BLaER1 treated with 17β-estradiol and CSF1 and Interleukin-3, amounts not matched to agents 10 nM and 100 nM (cell line): ENCODE results near the gene DHRS7C.

Experiments used
- H3K27ac ChIP-seq, 11 experiments: shearing (Covaris generic); formaldehyde crosslinking; 2 replicates each; pipeline ENCODE4 v1.8.1; 2022
- H3K27me3 ChIP-seq, 11 experiments: shearing (Covaris generic); formaldehyde crosslinking; 2 replicates each; pipeline ENCODE4 v1.8.1; 2022
- H3K36me3 ChIP-seq, 11 experiments: shearing (Covaris generic); formaldehyde crosslinking; 2 replicates each; pipeline ENCODE4 v1.8.1; 2022
- H3K4me1 ChIP-seq, 10 experiments: shearing (Covaris generic); formaldehyde crosslinking; 2 replicates each; pipeline ENCODE4 v1.8.1; 2022
- H3K4me2 ChIP-seq, 11 experiments: shearing (Covaris generic); formaldehyde crosslinking; 2 replicates each; pipeline ENCODE4 v1.8.1; 2022
- H3K4me3 ChIP-seq, 10 experiments: shearing (Covaris generic); formaldehyde crosslinking; 2 replicates each; pipeline ENCODE4 v1.8.1; 2022
- H3K9ac ChIP-seq, 11 experiments: shearing (Covaris generic); formaldehyde crosslinking; 2 replicates each; pipeline ENCODE4 v1.8.1; 2022
- H3K9me3 ChIP-seq, 11 experiments: shearing (Covaris generic); formaldehyde crosslinking; replicated peaks in 1 of 11; 2 replicates each; pipeline ENCODE4 v1.8.1; 2022
- H4K20me1 ChIP-seq, 11 experiments: shearing (Covaris generic); formaldehyde crosslinking; 2 replicates each; pipeline ENCODE4 v1.8.1; 2022
- Cebpa-rat ChIP-seq, 11 experiments: shearing (Covaris generic); IDR thresholded peaks; 2 replicates each; pipeline ENCODE4 v1.8.1; 2022

Gene DHRS7C

GRCh38 chr17:9811537-9811936, 20.1 kb upstream of the DHRS7C start:
- Histone ChIP-seq H3K36me3 (no peaks in the 10 kb centered on the region), H4K20me1 (no peaks in the 10 kb centered on the region), H3K27ac (no peak overlapping the region), H3K27me3 (no peaks in the 10 kb centered on the region), H3K9ac (no peak overlapping the region), H3K9me3 (peaks cover 0 to 13% (median 6%) of the 10 kb centered on the region in 11 experiments; a peak in 7 of 22 replicates), H3K4me1 (peaks cover 0 to 19% (median 6%) of the 10 kb centered on the region in 10 experiments; a peak in 12 of 20 replicates), H3K4me2 (no peak overlapping the region), H3K4me3 (no peak overlapping the region)
- TF ChIP-seq Cebpa-rat (IDR thresholded peaks at IDR 0.05), result no peak

DNA sequence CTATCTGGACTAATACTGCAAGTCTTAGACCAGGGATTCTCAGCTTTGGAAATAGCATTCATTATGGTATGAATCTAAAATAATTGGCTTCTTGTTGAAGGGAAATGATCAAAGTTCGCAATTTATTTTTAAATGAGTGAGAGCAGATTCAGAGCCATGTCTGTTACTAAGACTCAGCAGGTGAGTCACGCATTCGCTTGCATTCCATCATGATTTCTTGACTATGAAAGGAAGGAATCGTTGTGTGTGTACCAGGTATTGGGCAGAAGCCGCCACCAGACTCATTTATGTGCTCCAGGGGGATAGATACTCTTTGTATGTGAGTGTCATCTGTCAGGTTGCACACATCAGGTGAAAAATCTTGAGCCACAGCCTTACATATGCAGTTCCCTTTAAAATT, 19.7 kb upstream of the DHRS7C start:
- Histone ChIP-seq H3K4me2 (0 out of 22 replicates have a peak overlapping the region, but pooled peaks of 1 of the 11 experiments have one; percentile 12), H3K27me3 (no peaks in the 10 kb centered on the region), H3K27ac (no peak overlapping the region), H3K4me1 (peaks cover 0 to 23% (median 8%) of the 10 kb centered on the region in 10 experiments; a peak in 12 of 20 replicates), H3K36me3 (no peaks in the 10 kb centered on the region), H3K9ac (no peak overlapping the region), H3K4me3 (no peak overlapping the region), H4K20me1 (no peaks in the 10 kb centered on the region), H3K9me3 (peaks cover 0 to 13% (median 6%) of the 10 kb centered on the region in 11 experiments; a peak in 7 of 22 replicates)
- no peak for TF ChIP-seq Cebpa-rat (IDR thresholded peaks at IDR 0.05)

- H3K9me3 ChIP-seq, result peaks cover 0 to 13% (median 6%) of the 10 kb centered on the region in 11 experiments; a peak in 7 of 22 replicates
- H4K20me1 ChIP-seq, result no peaks in the 10 kb centered on the region
- H3K27me3 ChIP-seq, result no peaks in the 10 kb centered on the region
- 0 out of 22 replicates have a peak overlapping the region, but pooled peaks of 1 of the 11 experiments have one; percentile 12 for H3K4me2 ChIP-seq
- no peak for TF ChIP-seq Cebpa-rat (IDR thresholded peaks at IDR 0.05)
- no peaks in the 10 kb centered on the region for H3K36me3 ChIP-seq
- no peak overlapping the region for H3K4me3 ChIP-seq
- H3K27ac ChIP-seq, result no peak overlapping the region
- no peak overlapping the region for H3K9ac ChIP-seq
- peaks cover 0 to 26% (median 8%) of the 10 kb centered on the region in 10 experiments; a peak in 12 of 20 replicates for H3K4me1 ChIP-seq
Measured at GRCh38 chr17:9810100-9810949, 18.9 kb upstream of the DHRS7C start.

GRCh38 chr17:9809409-9809808, 18.0 kb upstream of the DHRS7C start:
- Histone ChIP-seq H3K36me3 (no peaks in the 10 kb centered on the region), H3K9ac (no peak overlapping the region), H3K4me2 (no peak overlapping the region)

GRCh38 chr17:9806699-9807098, 15.3 kb upstream of the DHRS7C start:
- H3K36me3 ChIP-seq, result no peaks in the 10 kb centered on the region

More at GRCh38 chr17:9809409-9809808, 18.0 kb upstream of the DHRS7C start:
- peaks cover 0 to 15% (median 6%) of the 10 kb centered on the region in 11 experiments; a peak in 9 of 22 replicates for H3K9me3 ChIP-seq
- H3K4me1 ChIP-seq, result peaks cover 0 to 26% (median 8%) of the 10 kb centered on the region in 10 experiments; a peak in 12 of 20 replicates
- H4K20me1 ChIP-seq, result no peaks in the 10 kb centered on the region
- H3K27ac ChIP-seq, result no peak overlapping the region
- no peak overlapping the region for H3K4me3 ChIP-seq
- H3K27me3 ChIP-seq, result no peaks in the 10 kb centered on the region
- no peak for TF ChIP-seq Cebpa-rat (IDR thresholded peaks at IDR 0.05)

DNA sequence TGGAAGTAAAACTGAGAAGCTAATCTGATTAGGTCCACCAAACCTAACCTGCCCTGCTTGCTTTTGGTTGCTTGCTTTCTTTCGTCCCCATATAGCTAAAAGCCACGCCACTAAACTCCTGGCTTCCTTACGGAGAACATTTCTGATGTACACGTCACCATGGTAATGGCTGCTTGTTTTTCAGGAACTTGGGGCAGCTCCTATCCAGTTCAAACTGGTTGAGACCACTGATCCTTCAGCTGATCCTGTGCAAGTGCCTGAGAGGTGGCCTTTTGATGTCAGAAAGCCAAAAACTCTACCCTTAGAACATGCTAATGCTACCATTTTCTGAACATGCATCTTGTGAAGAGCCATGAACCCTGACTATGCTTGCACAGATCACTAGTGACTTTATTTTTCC, 14.4 kb upstream of the DHRS7C start:
- Histone ChIP-seq H3K9me3 (peaks cover 0 to 18% (median 6%) of the 10 kb centered on the region in 11 experiments; a peak in 9 of 22 replicates), H3K27me3 (no peaks in the 10 kb centered on the region), H3K27ac (no peak overlapping the region), H3K4me3 (no peak overlapping the region), H3K4me2 (peak overlapping the region in 1 of 11 experiments; percentile 64; a peak in 2 of 22 replicates), H4K20me1 (no peaks in the 10 kb centered on the region), H3K9ac (no peak overlapping the region), H3K4me1 (peaks cover 0 to 21% (median 8%) of the 10 kb centered on the region in 10 experiments; a peak in 12 of 20 replicates), H3K36me3 (no peaks in the 10 kb centered on the region)
- TF ChIP-seq Cebpa-rat (IDR thresholded peaks at IDR 0.05), result no peak

More at GRCh38 chr17:9806699-9807098, 15.3 kb upstream of the DHRS7C start:
- H3K9ac ChIP-seq, result no peak overlapping the region
- H3K4me2 ChIP-seq, result peak overlapping the region in 8 of 11 experiments; percentile 1 to 64 (median 52); a peak in 15 of 22 replicates
- no peak overlapping the region for H3K27ac ChIP-seq
- no peaks in the 10 kb centered on the region for H3K27me3 ChIP-seq
- H4K20me1 ChIP-seq, result no peaks in the 10 kb centered on the region
- H3K9me3 ChIP-seq, result peaks cover 0 to 18% (median 6%) of the 10 kb centered on the region in 11 experiments; a peak in 9 of 22 replicates
- H3K4me3 ChIP-seq, result no peak overlapping the region
- TF ChIP-seq Cebpa-rat (IDR thresholded peaks at IDR 0.05), result no peak
- peaks cover 0 to 26% (median 8%) of the 10 kb centered on the region in 10 experiments; a peak in 12 of 20 replicates for H3K4me1 ChIP-seq

DNA sequence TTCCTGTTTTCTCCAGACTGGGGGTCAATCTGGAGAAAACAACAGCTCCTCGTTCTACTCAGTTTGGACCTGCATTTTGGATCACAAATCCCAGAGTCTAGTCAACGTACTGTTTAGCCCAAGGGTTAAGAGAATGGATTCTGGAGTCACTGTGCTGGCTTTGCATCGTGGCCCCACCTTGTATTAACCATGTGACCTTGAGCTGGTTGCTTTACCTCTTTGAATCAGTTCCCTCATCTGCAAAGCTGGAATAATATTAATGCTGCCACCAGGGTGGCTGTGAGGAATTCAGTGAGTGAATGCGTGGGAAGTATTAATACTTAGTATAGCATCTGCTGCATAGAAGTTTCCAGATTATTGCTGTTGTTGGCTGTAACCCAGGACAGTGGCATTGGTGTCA, 11.3 kb upstream of the DHRS7C start:
- no peak for TF ChIP-seq Cebpa-rat (IDR thresholded peaks at IDR 0.05)
- H3K9ac ChIP-seq, result no peak overlapping the region
- no peak overlapping the region for H3K4me2 ChIP-seq
- H4K20me1 ChIP-seq, result no peaks in the 10 kb centered on the region
- no peaks in the 10 kb centered on the region for H3K27me3 ChIP-seq
- H3K4me1 ChIP-seq, result peaks cover 0 to 17% (median 8%) of the 10 kb centered on the region in 10 experiments; a peak in 12 of 20 replicates
- H3K27ac ChIP-seq, result no peak overlapping the region
- peaks cover 0 to 8% (median 0%) of the 10 kb centered on the region in 11 experiments; a peak in 4 of 22 replicates for H3K9me3 ChIP-seq
- no peak overlapping the region for H3K4me3 ChIP-seq
- H3K36me3 ChIP-seq, result no peaks in the 10 kb centered on the region

- H3K4me2 ChIP-seq, result no peak overlapping the region
- H4K20me1 ChIP-seq, result no peaks in the 10 kb centered on the region
- TF ChIP-seq Cebpa-rat (IDR thresholded peaks at IDR 0.05), result no peak
- no peak overlapping the region for H3K9ac ChIP-seq
- H3K36me3 ChIP-seq, result no peaks in the 10 kb centered on the region
- H3K27me3 ChIP-seq, result no peaks in the 10 kb centered on the region
- peaks cover 0 to 15% (median 8%) of the 10 kb centered on the region in 10 experiments; a peak in 12 of 20 replicates for H3K4me1 ChIP-seq
- peaks cover 0 to 8% (median 0%) of the 10 kb centered on the region in 11 experiments; a peak in 4 of 22 replicates for H3K9me3 ChIP-seq
- H3K4me3 ChIP-seq, result no peak overlapping the region
- no peak overlapping the region for H3K27ac ChIP-seq
Measured at GRCh38 chr17:9802294-9802693, 10.9 kb upstream of the DHRS7C start.

DNA sequence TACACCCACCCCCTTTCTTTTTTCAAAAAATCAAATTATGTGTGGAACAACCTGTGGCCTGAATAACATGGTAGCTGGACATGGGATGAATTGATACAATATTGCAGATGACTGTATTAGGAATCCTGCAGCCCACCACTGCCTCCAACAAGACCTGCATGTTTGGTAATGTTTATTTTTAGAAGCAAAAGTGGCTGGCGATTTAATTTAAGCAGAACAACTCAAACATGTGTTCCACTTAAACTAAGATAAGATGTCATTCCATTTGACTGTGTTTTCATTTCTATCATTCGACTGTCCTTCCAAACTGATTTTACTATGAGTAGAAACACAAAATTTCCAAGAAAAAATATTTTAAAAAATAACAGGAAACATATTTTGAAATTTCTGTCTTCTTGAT, 10.1 kb upstream of the DHRS7C start:
- H3K36me3 ChIP-seq, result no peaks in the 10 kb centered on the region
- no peaks in the 10 kb centered on the region for H3K27me3 ChIP-seq
- H3K4me3 ChIP-seq, result no peak overlapping the region
- H3K9ac ChIP-seq, result no peak overlapping the region
- no peak overlapping the region for H3K4me2 ChIP-seq
- TF ChIP-seq Cebpa-rat (IDR thresholded peaks at IDR 0.05), result no peak
- no peaks in the 10 kb centered on the region for H4K20me1 ChIP-seq
- no peak overlapping the region for H3K27ac ChIP-seq
- peaks cover 0 to 8% (median 0%) of the 10 kb centered on the region in 11 experiments; a peak in 4 of 22 replicates for H3K9me3 ChIP-seq
- H3K4me1 ChIP-seq, result peaks cover 0 to 8% (median 1%) of the 10 kb centered on the region in 10 experiments; a peak in 12 of 20 replicates
